Skeletal muscle cell (primary cell): ENCODE results near the gene UNC80.

ENCODE experiments used
- DNase-seq: peaks from one replicate; pipeline ENCODE4 v3.0.0-alpha.2; 2010; ENCODE audit warnings: low read depth
- H3K4me3 ChIP-seq: 2 replicates; pipeline ENCODE4 v1.5.1; 2011; ENCODE audit warnings: low read depth, mild to moderate bottlenecking, control low read depth, low read length, moderate library complexity

Gene UNC80

GRCh38 chr2:209901172-209901571 lies 129.5 kb downstream of the UNC80 start:
- no peak for DNase-seq
- H3K4me3 ChIP-seq: no peak overlapping the region

- H3K4me3 ChIP-seq: no peak overlapping the region
- DNase-seq: no peak
These were observed 134.1 kb downstream of the UNC80 start for GRCh38 chr2:209905691-209906090.

- H3K4me3 ChIP-seq: no peak overlapping the region
- DNase-seq: no peak
These were observed 136.1 kb downstream of the UNC80 start for GRCh38 chr2:209907746-209908145.

GRCh38 chr2:209908511-209908910 lies 136.9 kb downstream of the UNC80 start:
- no peak overlapping the region for H3K4me3 ChIP-seq

GRCh38 chr2:209911486-209911885 lies 139.9 kb downstream of the UNC80 start:
- DNase-seq: no peak

More at GRCh38 chr2:209908511-209908910, 136.9 kb downstream of the UNC80 start:
- no peak for DNase-seq

GRCh38 chr2:209913786-209914345 lies 142.2 kb downstream of the UNC80 start:
- no peak for DNase-seq
- H3K4me3 ChIP-seq: no peak overlapping the region

More at GRCh38 chr2:209911486-209911885, 139.9 kb downstream of the UNC80 start:
- no peak overlapping the region for H3K4me3 ChIP-seq

GRCh38 chr2:209917154-209917771 lies 145.6 kb downstream of the UNC80 start:
- DNase-seq: no peak
- no peak overlapping the region for H3K4me3 ChIP-seq

GRCh38 chr2:209918251-209918650 lies 146.6 kb downstream of the UNC80 start:
- H3K4me3 ChIP-seq: no peak overlapping the region
- no peak for DNase-seq

GRCh38 chr2:209922116-209922515 lies 150.5 kb downstream of the UNC80 start:
- DNase-seq: no peak
- H3K4me3 ChIP-seq: no peak overlapping the region

GRCh38 chr2:209929369-209929768 lies 157.7 kb downstream of the UNC80 start:
- no peak overlapping the region for H3K4me3 ChIP-seq
- no peak for DNase-seq

GRCh38 chr2:209933499-209934483 lies 162.2 kb downstream of the UNC80 start:
- no peak overlapping the region for H3K4me3 ChIP-seq
- peak; percentile 35 for DNase-seq

GRCh38 chr2:209936106-209936666 lies 164.6 kb downstream of the UNC80 start:
- DNase-seq: no peak
- H3K4me3 ChIP-seq: no peak overlapping the region

- DNase-seq: no peak
- no peak overlapping the region for H3K4me3 ChIP-seq
These were observed 166.3 kb downstream of the UNC80 start for GRCh38 chr2:209937893-209938292.

GRCh38 chr2:209938906-209939305 lies 167.3 kb downstream of the UNC80 start:
- no peak overlapping the region for H3K4me3 ChIP-seq
- DNase-seq: no peak

- H3K4me3 ChIP-seq: no peak overlapping the region
- no peak for DNase-seq
These were observed 169.3 kb downstream of the UNC80 start for GRCh38 chr2:209940936-209941335.

GRCh38 chr2:209942426-209942825 lies 170.8 kb downstream of the UNC80 start:
- no peak overlapping the region for H3K4me3 ChIP-seq
- no peak for DNase-seq

GRCh38 chr2:209942936-209943605 lies 171.4 kb downstream of the UNC80 start:
- DNase-seq: peak; percentile 18

GRCh38 chr2:209943776-209944175 lies 172.1 kb downstream of the UNC80 start:
- no peak for DNase-seq
- no peak overlapping the region for H3K4me3 ChIP-seq

More at GRCh38 chr2:209942936-209943605, 171.4 kb downstream of the UNC80 start:
- H3K4me3 ChIP-seq: no peak overlapping the region

- DNase-seq: no peak
- H3K4me3 ChIP-seq: no peak overlapping the region
These were observed 174.9 kb downstream of the UNC80 start for GRCh38 chr2:209946539-209946938.
